HG03039 (cell line): ENCODE results near the gene YIPF3.
A peak's percentile ranks its signal among the peaks of the same experiment; 100 is the strongest.
"Not testable (repeated sequence)": the region's sequence is repeated elsewhere in the genome, so short reads cannot be mapped to it uniquely, and the experiment has no call there.

Source experiments
- ATAC-seq: cut with Tn5 transposase; IDR thresholded peaks from one replicate; pipeline ENCODE4 v1.9.1; 2021; ENCODE audit warnings: mild to moderate bottlenecking, moderate library complexity; ENCODE audit not compliant: unreplicated experiment

YIPF3 gene

DNA sequence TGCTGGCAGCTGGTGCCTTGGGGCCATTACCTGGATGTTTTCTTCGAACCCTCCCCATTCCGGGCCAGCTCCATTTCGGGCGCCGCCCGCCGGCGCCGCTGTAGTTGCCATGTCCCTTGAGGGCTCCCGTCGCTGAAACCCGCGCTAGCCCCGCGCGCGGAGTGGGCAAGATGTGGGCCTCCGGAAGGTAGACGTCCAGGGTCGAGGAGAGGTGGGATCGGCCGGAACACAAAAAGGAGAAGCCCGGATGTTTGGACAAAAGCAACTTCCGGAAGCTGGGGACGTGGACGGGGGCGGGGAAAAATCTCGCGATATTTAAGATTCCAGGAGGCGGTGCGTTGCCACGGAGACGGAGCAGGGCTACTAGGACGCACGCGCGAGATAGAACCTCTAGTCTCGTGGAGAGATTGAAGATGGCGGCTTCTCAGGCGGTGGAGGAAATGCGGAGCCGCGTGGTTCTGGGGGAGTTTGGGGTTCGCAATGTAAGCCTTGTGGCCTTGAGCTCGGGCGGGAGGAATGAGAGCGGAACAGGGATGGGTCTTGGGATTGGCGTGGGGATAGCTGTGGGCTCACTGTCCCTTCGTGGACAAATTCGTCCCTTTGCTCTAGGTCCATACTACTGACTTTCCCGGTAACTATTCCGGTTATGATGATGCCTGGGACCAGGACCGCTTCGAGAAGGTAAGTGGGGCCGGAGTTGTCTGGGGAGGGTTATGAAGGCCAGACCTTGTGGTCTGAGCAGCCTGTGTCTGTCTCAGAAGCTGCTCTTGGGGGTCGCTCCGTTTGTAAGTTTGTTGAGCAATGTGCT is at the start of gene YIPF3, which contains the start of gene POLR1C:
Gene YIPF3 (minus strand): TSS at position 230 of the 808 bp plus-strand sequence. CDS start 119 bp downstream, at position 111.
Gene POLR1C (plus strand): TSS at position 393 of the 808 bp plus-strand sequence. CDS start 21 bp downstream, at position 414.
- ATAC-seq = peak; percentile 78

DNA sequence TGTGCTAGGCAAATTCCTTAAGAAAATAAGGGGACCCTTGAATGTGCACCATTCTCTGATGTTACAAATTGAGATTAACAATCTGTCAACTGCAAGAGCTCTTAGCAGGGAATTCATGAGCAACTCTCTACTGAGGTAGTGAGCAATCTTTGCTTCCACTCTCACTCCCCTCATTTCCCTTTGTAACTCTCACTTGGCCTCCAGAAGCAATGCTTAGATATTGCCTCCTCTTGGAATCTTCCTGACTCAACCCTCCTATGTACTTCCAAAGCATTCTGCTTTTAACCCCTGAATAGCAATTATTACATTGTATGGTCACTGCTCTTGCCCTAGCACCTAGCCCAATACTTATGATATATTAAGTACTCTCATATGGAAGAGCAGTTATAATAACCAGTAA is 42.6 kb upstream of the YIPF3 start:
- no peak for ATAC-seq

- ATAC-seq = not testable (repeated sequence)
Measured at GRCh38 chr6:43557620-43558019, 40.9 kb upstream of the YIPF3 start.

GRCh38 chr6:43547222-43547621 is 30.5 kb upstream of the YIPF3 start:
- ATAC-seq = no peak

DNA sequence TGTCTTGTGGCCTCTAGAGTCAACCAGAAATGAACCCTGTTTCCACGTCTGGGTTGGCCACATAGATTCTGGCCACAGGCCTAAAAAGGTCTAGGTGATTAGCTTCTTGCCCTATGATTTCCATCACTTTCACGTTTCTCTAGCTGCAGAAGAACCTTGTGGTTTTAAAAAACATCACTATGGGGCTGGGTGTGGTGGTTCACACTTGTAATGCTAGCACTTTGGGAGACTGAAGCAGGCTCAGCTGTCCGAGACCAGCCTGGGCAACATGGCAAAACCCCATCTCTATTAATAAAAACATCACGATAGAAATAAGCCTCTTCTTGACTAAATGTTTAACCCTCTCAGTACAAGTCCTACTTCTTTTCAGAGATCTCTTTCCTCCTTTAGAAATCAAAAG is 27.7 kb upstream of the YIPF3 start:
- no peak for ATAC-seq

DNA sequence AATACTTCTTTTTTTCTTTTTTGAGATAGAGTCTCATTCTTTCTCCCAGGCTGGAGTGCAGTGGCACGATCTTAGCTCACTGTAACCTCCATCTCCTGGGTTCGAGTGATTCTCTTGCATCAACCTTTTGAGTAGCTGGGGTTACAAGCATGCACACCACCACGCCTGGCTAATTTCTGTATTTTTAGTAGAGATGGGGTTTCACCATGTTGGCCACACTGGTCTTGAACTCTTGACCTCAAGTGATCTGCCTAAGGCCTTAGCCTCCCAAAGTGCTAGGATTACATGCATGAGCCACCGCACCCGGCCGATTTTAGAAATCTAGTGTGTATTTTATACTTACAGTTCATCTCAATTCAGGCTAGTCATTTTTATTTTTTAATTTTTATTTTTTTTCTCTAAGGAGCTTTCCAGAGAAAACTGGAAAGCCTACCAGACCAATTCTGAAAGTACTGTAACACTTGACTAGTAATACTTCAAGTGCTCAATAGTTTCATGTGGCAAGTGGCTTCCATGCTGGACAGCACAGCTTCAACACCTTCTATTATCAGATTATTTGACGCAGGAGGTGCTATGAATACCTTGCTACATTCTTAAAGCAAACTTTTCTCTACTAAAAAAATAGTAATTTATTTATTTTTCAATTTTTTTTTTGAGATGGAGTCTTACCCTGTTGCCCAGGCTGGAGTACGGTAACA is 25.2 kb upstream of the YIPF3 start:
- no peak for ATAC-seq

DNA sequence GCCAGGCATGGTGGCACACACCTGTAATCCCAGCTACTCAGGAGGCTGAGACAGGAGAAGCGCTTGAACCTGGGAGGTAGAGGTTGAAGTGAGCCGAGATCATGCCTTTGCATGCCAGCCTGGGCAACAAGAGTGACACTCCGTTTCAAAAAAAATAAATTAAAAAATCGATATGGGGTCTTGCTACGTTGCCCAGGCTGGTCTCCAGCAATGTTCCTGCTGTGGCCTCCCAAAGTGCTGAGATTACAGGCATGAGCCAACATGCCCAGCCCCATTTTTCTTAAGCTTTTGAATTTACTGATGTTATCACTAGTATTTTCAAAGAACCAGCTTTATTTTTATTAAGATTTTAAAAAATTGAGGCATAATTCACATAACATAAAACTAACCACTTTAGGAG is 23.8 kb upstream of the YIPF3 start:
- ATAC-seq = no peak

- ATAC-seq = not testable (repeated sequence)
Measured at GRCh38 chr6:43539409-43539808, 22.7 kb upstream of the YIPF3 start.

DNA sequence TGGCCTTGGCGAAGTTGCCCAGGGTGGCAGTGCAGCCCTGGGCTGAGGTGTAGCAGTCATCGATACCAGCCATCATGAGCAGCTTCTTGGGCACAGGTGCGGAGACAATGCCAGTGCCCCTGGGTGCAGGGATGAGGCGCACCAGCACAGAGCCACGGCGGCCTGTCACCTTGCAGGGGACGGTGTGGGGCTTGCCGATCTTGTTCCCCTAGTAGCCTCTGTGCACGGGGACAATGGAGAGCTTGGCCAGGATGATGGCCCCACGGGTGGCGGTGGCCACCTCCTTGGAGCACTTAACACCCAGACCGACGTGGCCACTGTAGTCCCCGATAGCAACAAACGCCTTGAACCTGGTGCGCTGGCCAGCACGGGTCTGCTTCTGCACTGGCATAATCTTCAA is 22.3 kb upstream of the YIPF3 start:
- ATAC-seq = not testable (repeated sequence)

- no peak for ATAC-seq
Measured at GRCh38 chr6:43532201-43532600, 15.5 kb upstream of the YIPF3 start.

- ATAC-seq = no peak
Measured at GRCh38 chr6:43524483-43524961, 7.8 kb upstream of the YIPF3 start.

DNA sequence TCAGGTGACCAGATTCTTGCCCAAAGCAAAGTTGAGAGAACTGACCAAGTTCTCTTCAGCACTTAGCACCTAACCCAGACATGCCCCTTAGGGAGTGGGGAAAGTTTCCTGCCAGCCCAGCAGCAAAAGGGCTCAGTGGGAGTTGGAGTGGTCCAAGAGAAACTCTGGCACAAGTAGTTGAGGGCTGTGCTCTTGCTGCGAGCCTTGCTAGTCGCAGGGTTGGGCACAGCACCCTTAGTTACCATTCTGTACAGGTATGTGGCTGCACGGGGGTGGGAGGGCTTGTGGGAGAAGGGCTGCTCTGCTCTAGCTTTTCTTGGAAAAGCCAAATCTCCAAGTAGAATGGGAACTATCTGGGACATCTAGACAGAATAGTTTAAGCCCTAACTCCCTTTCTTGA is 6.6 kb upstream of the YIPF3 start:
- ATAC-seq = no peak

DNA sequence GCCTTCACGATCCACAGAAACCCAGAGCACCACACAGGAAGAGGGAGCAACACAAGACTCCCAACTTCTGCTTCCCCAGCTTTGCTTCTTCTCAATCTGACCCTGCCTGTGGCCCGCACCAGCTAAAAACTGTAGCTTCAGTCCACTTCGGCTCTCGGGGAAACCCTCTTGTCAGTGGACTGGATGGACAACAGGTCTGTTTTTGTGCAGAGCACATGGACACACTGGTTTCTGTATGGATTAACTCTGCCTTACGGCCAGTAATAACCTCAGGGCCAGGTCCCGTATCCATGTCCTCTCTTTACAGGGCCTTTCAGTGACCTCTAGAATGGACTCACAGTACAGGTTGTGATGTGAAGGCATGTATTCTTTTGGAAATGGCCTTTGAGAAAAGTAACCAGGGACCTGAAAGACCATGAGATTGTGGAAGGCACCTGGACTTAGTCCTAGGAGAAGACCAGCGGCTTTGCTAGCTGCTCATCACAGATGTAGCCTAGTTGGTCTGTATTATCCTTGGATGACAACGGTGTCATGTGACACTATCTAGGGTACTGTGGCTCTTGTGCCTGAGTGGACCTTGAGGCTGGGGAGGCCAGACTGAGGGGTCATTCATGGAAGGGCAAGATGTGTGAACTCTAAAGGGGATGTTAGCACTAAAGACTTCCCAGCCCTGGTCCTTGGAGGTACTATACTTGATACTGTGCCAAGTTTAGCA is 6.0 kb upstream of the YIPF3 start:
- ATAC-seq = no peak

DNA sequence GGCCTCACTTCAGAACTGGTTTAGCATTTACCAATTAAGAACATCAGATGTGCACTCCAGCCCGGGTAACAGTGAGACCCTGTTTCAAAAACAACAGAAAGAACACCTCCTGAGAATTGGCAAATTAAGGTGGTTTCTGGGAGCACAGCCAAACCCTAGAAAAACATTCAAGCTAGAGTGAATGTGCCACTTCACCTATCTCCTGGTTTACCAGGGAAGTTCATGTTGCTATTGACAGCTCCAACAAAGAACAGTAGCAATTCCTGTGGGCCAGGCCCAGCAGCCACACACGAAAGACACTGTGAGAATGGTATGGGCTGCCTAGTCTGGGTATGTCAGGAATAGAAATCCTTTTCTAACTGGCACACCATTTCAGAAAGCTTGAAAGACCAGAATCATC is 5.1 kb upstream of the YIPF3 start:
- no peak for ATAC-seq

DNA sequence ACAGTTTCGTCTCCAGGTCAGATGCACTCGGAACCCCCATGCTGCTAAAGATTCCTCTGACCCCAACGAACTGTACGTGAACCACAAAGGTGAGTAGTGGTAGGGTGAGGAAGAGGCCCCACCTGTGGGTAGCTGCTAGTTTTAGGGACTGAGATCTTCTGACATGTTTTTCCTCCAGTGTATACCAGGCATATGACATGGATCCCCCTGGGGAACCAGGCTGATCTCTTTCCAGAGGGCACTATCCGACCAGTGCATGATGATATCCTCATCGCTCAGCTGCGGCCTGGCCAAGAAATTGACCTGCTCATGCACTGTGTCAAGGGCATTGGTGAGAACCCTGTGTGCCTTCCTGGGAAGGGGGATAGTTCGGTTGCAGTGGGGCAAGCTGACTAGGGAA is 3.4 kb upstream of the YIPF3 start:
- ATAC-seq = no peak

- ATAC-seq = no peak
Measured at GRCh38 chr6:43517505-43518357, 1.0 kb upstream of the YIPF3 start.

- no peak for ATAC-seq
Measured at GRCh38 chr6:43516367-43516696, 394 bp downstream of the YIPF3 start.

DNA sequence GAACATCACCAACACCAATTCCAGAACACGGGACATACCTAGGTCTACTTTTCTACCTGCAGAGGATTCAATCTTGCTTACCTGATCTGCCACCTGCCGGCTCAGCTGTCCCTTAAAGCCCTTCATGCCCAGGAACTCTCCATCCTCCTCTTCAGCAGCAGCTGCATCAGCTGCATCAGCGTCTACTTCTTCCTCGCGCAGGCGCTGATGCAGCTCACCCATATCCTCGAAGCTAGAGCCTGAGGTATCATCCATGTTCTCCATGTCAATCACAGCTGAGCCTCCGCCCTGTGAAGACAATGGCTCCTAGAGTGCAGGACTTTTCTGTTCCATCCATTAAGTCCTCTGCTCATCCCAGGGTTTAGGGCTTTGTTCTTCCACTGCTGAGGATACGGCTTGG is 918 bp downstream of the YIPF3 start:
- no peak for ATAC-seq

DNA sequence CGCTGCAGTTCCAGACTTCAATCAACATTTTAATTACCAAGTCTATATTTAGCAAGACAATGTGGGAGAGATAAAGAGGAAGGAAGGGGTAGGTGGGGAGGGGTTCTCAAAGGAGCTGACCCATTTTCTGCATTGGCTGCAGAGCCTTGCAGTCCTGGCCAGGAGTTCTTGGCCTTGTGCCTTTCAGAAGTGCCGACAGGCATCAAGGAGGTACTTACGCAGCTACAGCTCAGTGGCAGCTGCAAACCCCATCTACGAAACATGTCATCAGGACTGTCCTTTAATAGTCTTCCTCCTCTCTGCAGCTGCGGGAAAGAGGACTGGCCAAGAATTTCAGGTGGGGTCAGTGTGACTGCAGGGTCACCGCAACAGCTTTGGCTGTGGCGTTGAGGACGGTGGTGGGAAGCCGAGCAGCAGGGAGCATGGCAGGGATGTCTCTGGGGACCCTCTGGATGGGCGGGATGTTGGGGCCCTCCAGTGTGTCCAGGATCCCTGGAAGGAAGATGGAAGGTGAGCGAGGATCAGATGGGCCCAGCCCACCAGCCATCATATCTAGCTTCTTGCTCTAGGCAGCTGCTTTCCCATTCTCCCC is 4.8 kb downstream of the YIPF3 start:
- ATAC-seq = no peak

GRCh38 chr6:43510827-43511163 is 5.9 kb downstream of the YIPF3 start:
- no peak for ATAC-seq
